HCT116 (cell line): ENCODE measurements around the gene PRICKLE2. TPM values are rescaled to one million over a fixed set of nuclear protein-coding genes. Genes with fewer than 3 reads are reported as not detected.

Source experiments
- ATAC-seq: fragments of 200-7000 bp; cut with Tn5 transposase; 2 replicates; pipeline ENCODE4 v1.9.1; 2020; ENCODE audit warnings: mild to moderate bottlenecking, moderate library complexity
- BruUV-seq: library from RNA; stranded (reverse); fragments of 400-500 nt; replicated peaks from 2 replicates; lab custom pipeline; 2021; lab: Mats Ljungman, UMichigan
- CTCF ChIA-PET: fragments of 300-600 bp; sonication (Branson Sonifier 250); formaldehyde crosslinking; loops from one replicate; lab custom pipeline; 2021; ENCODE audit warnings: antibody characterized with exemption; lab: Charles Lee
- POLR2A ChIA-PET: fragments of 300-600, 350-600 bp; sonication (Branson Sonifier 250); formaldehyde crosslinking; loops from one replicate; lab custom pipeline; 2021; ENCODE audit warnings: antibody characterized with exemption; lab: Charles Lee
- RAD21 ChIA-PET, 2 experiments: fragments of 300-600 bp; sonication (Branson Sonifier 250); formaldehyde crosslinking; loops; one replicate each; lab custom pipeline; 2023; ENCODE audit warnings: low total read pairs in 2 of 2; ENCODE audit not compliant: uncharacterized antibody in 2 of 2, unreplicated experiment in 2 of 2, low non-redundant PET in 1 of 2; lab: Charles Lee
- DNase-seq: peaks from one replicate; pipeline ENCODE4 v3.0.0-alpha.2; 2010; ENCODE audit warnings: low read depth, low spot score
- H2AFZ ChIP-seq: fragments of 200-600 bp; shearing (Covaris generic), sonication (generic); 2 replicates; pipeline ENCODE4 v1.6.1; 2017; ENCODE audit warnings: low read depth, mixed run types, mixed read lengths, antibody characterized with exemption, low read length; ENCODE audit not compliant: poor library complexity, severe bottlenecking
- H3K27ac ChIP-seq: 2 replicates; pipeline ENCODE4 v1.5.1; 2012; ENCODE audit warnings: low read depth, low read length
- H3K27me3 ChIP-seq: fragments of 200-600 bp; sonication (generic); 2 replicates; pipeline ENCODE4 v1.6.1; 2016; ENCODE audit warnings: mixed run types, low read length, mixed read lengths; ENCODE audit not compliant: insufficient read depth
- H3K36me3 ChIP-seq, 2 experiments: fragments of 200-500 bp in 1 of 2; fragments of 200-600 bp in 1 of 2; sonication (Bioruptor generic) in 1 of 2; sonication (generic) in 1 of 2; 2 replicates each; pipeline versions ENCODE4 v1.5.1 to v1.6.1; 2014 to 2016; ENCODE audit warnings: low read length in 2 of 2, inconsistent platforms in 1 of 2, mixed read lengths in 1 of 2, mixed run types in 1 of 2; ENCODE audit not compliant: insufficient read depth in 2 of 2, control insufficient read depth in 1 of 2
- H3K4me1 ChIP-seq, 2 experiments: fragments of 200-600 bp in 1 of 2; sonication (generic) in 1 of 2; 2 replicates each; pipeline versions ENCODE4 v1.5.1 to v1.6.1; 2012 to 2017; ENCODE audit warnings: low read length in 2 of 2, inconsistent platforms in 1 of 2, mild to moderate bottlenecking in 1 of 2, mixed read lengths in 1 of 2, mixed run types in 1 of 2, moderate library complexity in 1 of 2; ENCODE audit not compliant: insufficient read depth in 2 of 2, control insufficient read depth in 1 of 2
- H3K4me2 ChIP-seq: fragments of 200-600 bp; sonication (generic); 2 replicates; pipeline ENCODE4 v1.6.1; 2017; ENCODE audit warnings: mixed run types, low read length, mixed read lengths
- H3K4me3 ChIP-seq, 2 experiments: fragments of 200-600 bp in 1 of 2; sonication (generic) in 1 of 2; replicated peaks in 1 of 2; 2 replicates each; pipeline ENCODE4 v1.5.1; 2011 to 2016; ENCODE audit warnings: low read length in 2 of 2, control low read depth in 1 of 2, low read depth in 1 of 2, mild to moderate bottlenecking in 1 of 2, mixed read lengths in 1 of 2, mixed run types in 1 of 2
- H3K79me2 ChIP-seq: fragments of 200-600 bp; sonication (generic); 2 replicates; pipeline ENCODE4 v1.6.1; 2017; ENCODE audit warnings: mild to moderate bottlenecking, mixed run types, low read length, moderate library complexity, mixed read lengths; ENCODE audit not compliant: insufficient read depth
- H3K9ac ChIP-seq: fragments of 200-600 bp; sonication (generic); 2 replicates; pipeline ENCODE4 v1.6.1; 2016; ENCODE audit warnings: low read length, mixed read lengths
- H3K9me2 ChIP-seq: fragments of 200-600 bp; sonication (generic), shearing (Covaris generic); 2 replicates; pipeline ENCODE4 v1.6.1; 2017; ENCODE audit warnings: mixed run types, mild to moderate bottlenecking, moderate library complexity; ENCODE audit not compliant: insufficient read depth
- H3K9me3 ChIP-seq, 2 experiments: fragments of 200-500 bp in 1 of 2; fragments of 200-600 bp in 1 of 2; sonication (Bioruptor generic) in 1 of 2; sonication (generic) in 1 of 2; 2 replicates each; pipeline ENCODE4 v1.6.1; 2014 to 2017; ENCODE audit warnings: low read length in 2 of 2, mixed read lengths in 2 of 2, inconsistent platforms in 1 of 2, low read depth in 1 of 2, mild to moderate bottlenecking in 1 of 2, mixed run types in 1 of 2, moderate library complexity in 1 of 2; ENCODE audit not compliant: control insufficient read depth in 1 of 2, insufficient read depth in 1 of 2
- H4K20me1 ChIP-seq: fragments of 200-600 bp; sonication (generic), shearing (Covaris generic); 2 replicates; pipeline ENCODE4 v1.6.1; 2017; ENCODE audit warnings: mixed run types, mild to moderate bottlenecking, moderate library complexity; ENCODE audit not compliant: insufficient read depth
- CBX3 ChIP-seq: IDR thresholded peaks from 2 replicates; pipeline ENCODE4 v1.6.1; 2012; ENCODE audit warnings: low read depth
- EZH2 ChIP-seq: fragments of 200-600 bp; sonication (generic); IDR thresholded peaks from 2 replicates; pipeline ENCODE4 v1.6.1; 2017; ENCODE audit warnings: antibody characterized with exemption, mixed run types
- JUND ChIP-seq: IDR thresholded peaks from 2 replicates; pipeline ENCODE4 v1.6.1; 2012
- MAX ChIP-seq: IDR thresholded peaks from 2 replicates; pipeline ENCODE4 v1.6.1; 2012
- POLR2AphosphoS5 ChIP-seq: IDR thresholded peaks from 2 replicates; pipeline ENCODE4 v1.6.1; 2011; ENCODE audit warnings: mild to moderate bottlenecking, low read depth, low read length, moderate library complexity
- RAD21 ChIP-seq: IDR thresholded peaks from 2 replicates; pipeline ENCODE4 v1.6.1; 2012; ENCODE audit warnings: low read depth, mild to moderate bottlenecking
- REST ChIP-seq: IDR thresholded peaks from 2 replicates; pipeline ENCODE4 v1.6.1; 2012; ENCODE audit warnings: low read depth
- SRF ChIP-seq: IDR thresholded peaks from 2 replicates; pipeline ENCODE4 v1.6.1; 2012; ENCODE audit warnings: low read depth
- TCF7L2 ChIP-seq: IDR thresholded peaks from 2 replicates; pipeline ENCODE4 v1.7.0; 2011; ENCODE audit warnings: borderline replicate concordance, inconsistent platforms; ENCODE audit not compliant: insufficient read depth, insufficient read length; ENCODE audit errors: extremely low read depth
- ZBTB33 ChIP-seq: IDR thresholded peaks from 2 replicates; pipeline ENCODE4 v1.6.1; 2011; ENCODE audit warnings: mild to moderate bottlenecking, low read length, moderate library complexity; ENCODE audit not compliant: insufficient replicate concordance; ENCODE audit errors: extremely low read depth
- intact Hi-C: fragments of 100-400 bp; cut with micrococcal nuclease; formaldehyde crosslinking; loops from 2 replicates; pipeline ENCODE4 v1.10.0; 2022
- total RNA-seq: library from RNA; stranded (reverse); gene quantifications from one replicate; pipeline ENCODE4 v1.2.1, GENCODE V29; 2021; ENCODE audit not compliant: unreplicated experiment

The PRICKLE2 gene
- total RNA-seq, 1 experiment from 2014 or later: 0.05 TPM

GRCh38 chr3:64270142-64270865 lies 45.0 kb upstream of the PRICKLE2 start:
- ChIA-PET POLR2A (no interaction called here), CTCF (no interaction called here)
- no TSS peak for BruUV-seq
- no peak overlapping the region for H2AFZ ChIP-seq
- H3K36me3 ChIP-seq: no peaks in the 10 kb centered on the region
- no peaks in the 10 kb centered on the region for H3K4me1 ChIP-seq
- no peaks in the 10 kb centered on the region; a peak in 1 of 4 replicates for H3K9me3 ChIP-seq
- no peak for ATAC-seq
- no peak overlapping the region for H3K4me3 ChIP-seq
- H3K27ac ChIP-seq: no peak overlapping the region
- H3K27me3 ChIP-seq: peaks cover 15% of the 10 kb centered on the region; the same call in 1 of the 2 replicates
- H3K79me2 ChIP-seq: no peaks in the 10 kb centered on the region
- H3K4me2 ChIP-seq: no peak overlapping the region
- H3K9ac ChIP-seq: no peak overlapping the region
- H4K20me1 ChIP-seq: no peaks in the 10 kb centered on the region
- TF ChIP-seq TCF7L2 (no peak), REST (no peak), ZBTB33 (no peak), RAD21 (no peak), POLR2AphosphoS5 (no peak), CBX3 (no peak), MAX (no peak), SRF (no peak), EZH2 (no peak), JUND (no peak)
- TF ChIP-seq, all 23 proteins: peak for 0
- DNase-seq: no peak
- RAD21 ChIA-PET: no interaction called here
- H3K9me2 ChIP-seq: no peaks in the 10 kb centered on the region
- intact Hi-C loops: no loop called here
